Mammary epithelial cell (primary cell): ENCODE data around the gene LDLRAD4.

Experiments used
- CTCF ChIP-seq, 2 donors: IDR thresholded peaks in 1 of 2; conservative IDR thresholded peaks in 1 of 2; 2 replicates each; pipeline ENCODE4 v1.5.1; 2011 to 2012; ENCODE audit warnings: inconsistent platforms in 2 of 2, low read length in 2 of 2, mild to moderate bottlenecking in 2 of 2, control low read depth in 1 of 2, low read depth in 1 of 2; ENCODE audit not compliant: insufficient read depth in 1 of 2; ENCODE audit errors: extremely low read depth in 1 of 2
- EZH2 ChIP-seq: IDR thresholded peaks from 2 replicates; pipeline ENCODE4 v1.6.1; 2012; ENCODE audit warnings: low read length, inconsistent platforms, borderline replicate concordance

- TF ChIP-seq CTCF (conservative IDR thresholded peaks at IDR 0.05 in 1 of 2, IDR thresholded peaks at IDR 0.05 in 1 of 2; ENCODE audit: extremely low read depth in 1 of 2, insufficient read depth in 1 of 2, low read depth in 1 of 2, low read length in 2 of 2) = no peak
- no peak for TF ChIP-seq EZH2
These were observed 176.2 kb downstream of the LDLRAD4 start for GRCh38 chr18:13394801-13395200.
